GM19324 (cell line): Measurements from ENCODE around the gene DHX15.

Experiments used
- ATAC-seq: cut with Tn5 transposase; IDR thresholded peaks from one replicate; pipeline ENCODE4 v1.9.1; 2021; ENCODE audit warnings: mild to moderate bottlenecking, moderate library complexity; ENCODE audit not compliant: unreplicated experiment, low FRiP score

DHX15 gene

GRCh38 chr4:24583451-24584210 is 723 bp downstream of the DHX15 start:
- ATAC-seq = peak; percentile 19

DNA sequence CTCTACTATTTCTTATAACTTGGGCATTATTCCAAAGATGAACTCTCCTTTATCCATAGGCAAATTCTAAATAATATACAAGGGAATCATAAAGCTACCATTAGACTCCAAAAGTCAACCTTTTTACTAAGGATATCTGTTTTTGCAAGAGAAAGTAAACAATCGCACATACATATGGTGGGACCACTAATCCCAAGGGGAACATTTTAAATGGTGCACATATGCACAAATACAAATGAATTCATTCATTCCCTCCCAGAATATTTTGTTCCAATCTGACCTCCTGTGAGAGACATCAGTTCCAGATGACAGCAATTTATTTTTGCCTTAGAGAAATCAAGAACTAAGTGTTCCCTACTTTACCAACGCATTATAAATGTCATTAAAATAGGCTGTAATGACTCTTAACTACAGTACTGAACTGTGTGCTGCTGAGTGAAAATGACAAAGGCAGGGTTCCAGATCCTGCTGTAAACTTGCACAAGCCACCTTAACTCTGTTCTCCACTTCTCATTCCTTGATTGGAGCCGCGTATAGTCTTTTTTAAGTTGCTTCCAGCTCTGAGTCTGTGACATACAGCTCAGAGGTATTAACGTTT is 2.0 kb downstream of the DHX15 start:
- ATAC-seq = no peak

DNA sequence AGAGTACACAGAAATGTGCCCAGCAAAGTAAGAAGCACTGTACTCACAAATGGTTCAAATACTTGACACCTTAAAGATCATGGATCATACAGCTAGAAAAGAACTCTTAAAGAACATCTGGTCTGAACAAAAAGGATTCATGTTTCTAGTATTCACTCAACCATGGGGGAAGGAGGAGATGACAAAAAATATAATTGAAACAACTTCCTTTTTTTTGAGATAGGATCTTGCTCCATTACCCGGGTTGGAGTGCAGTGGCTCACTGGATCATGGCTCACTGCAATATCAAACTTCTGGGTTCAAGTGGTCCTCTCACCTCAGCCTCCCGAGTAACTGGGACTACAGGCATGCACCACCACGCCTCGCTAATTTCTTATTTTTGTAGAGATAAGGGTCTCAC is 6.0 kb downstream of the DHX15 start:
- no peak for ATAC-seq

DNA sequence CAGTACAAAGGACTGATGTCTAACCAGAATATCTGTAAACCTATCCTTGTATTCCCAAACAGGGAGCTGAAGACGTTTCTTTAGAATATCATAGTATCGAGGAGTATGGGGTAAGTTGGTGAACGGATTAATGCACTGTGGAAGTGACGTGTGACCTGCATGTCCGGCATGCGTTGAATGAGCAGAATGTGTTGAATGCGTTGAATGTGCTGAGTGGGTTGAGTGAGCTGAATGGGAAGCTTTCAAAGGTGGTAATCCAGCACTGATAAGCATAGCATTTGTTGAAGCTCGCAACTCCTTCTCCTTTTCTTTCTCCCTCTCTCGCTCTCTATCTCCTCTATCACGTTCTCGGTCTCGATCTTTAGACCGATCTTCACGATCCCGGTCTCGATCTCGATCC is 8.1 kb downstream of the DHX15 start:
- no peak for ATAC-seq

- no peak for ATAC-seq
These were observed 10.1 kb downstream of the DHX15 start for GRCh38 chr4:24574236-24574635.

DNA sequence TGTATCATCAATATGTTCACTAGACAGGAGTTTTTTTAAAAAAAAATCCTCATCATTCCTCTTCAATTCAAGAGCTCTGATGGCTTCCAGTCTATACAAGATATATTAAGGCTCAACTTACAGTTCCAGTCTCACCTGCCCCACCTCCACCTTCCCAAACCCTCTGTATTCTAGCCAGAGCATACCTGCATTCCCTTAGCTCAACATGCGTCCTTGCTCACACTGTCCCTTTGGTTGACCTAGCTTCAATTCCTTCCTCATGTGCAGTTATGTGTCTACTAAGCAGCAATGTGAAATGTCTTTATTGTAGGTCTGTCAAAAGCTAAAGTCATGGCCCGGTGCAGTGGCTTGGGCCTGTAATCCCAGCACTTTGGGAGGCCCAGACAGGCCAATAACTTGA is 10.8 kb downstream of the DHX15 start:
- no peak for ATAC-seq

DNA sequence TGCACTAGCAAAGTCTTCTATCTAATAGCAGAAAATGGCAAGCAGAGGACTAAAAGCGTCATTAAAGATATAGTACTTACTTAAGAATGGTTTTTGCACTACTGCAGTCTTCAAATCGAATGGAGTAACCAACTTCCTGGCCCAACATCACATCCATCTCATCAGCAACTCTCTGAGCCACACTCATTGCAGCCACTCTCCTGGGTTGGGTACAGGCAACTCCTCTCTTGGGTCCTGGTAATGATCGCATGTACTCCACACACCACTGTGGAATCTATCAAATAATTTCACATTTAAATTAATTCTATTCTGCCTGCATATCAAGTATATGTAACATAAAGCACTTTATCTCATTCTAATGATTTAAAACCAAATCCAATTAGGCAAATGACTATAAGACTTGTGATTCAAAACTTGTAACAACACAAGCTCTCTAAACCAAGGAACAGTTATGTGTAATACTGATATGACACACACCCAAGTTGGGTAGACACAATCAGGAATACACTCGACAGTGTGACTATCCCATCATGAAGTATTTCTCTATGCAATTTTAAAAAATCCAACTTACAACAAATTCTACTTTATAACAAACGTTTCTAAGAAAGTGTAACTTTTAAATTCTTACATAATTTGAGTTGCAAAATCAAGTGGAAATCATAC is 13.6 kb downstream of the DHX15 start:
- ATAC-seq = no peak

DNA sequence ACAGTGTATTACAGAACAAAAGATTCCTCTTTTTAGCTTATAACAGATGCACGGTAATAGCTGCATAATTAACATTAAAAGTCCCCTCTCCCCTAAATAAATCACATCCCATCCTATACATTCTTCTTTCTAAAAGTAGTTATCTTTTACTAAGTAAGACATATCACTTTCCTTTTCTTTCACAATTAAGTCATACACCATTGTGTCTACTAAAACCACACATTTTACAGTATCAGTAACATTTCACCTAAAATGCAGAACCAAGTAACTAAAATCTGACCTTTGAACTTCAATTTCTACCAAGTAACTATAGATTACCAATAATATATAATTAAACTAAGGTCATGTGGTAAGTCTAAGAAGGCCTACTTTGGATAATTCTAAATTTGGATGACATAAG is 14.2 kb downstream of the DHX15 start:
- peak; percentile 56 for ATAC-seq

- ATAC-seq = no peak
These were observed 14.7 kb downstream of the DHX15 start for GRCh38 chr4:24569662-24570061.

- no peak for ATAC-seq
These were observed 15.9 kb downstream of the DHX15 start for GRCh38 chr4:24568425-24568824.

- no peak for ATAC-seq
These were observed 19.3 kb downstream of the DHX15 start for GRCh38 chr4:24565054-24565453.

GRCh38 chr4:24564488-24564887 is 19.9 kb downstream of the DHX15 start:
- ATAC-seq = no peak

DNA sequence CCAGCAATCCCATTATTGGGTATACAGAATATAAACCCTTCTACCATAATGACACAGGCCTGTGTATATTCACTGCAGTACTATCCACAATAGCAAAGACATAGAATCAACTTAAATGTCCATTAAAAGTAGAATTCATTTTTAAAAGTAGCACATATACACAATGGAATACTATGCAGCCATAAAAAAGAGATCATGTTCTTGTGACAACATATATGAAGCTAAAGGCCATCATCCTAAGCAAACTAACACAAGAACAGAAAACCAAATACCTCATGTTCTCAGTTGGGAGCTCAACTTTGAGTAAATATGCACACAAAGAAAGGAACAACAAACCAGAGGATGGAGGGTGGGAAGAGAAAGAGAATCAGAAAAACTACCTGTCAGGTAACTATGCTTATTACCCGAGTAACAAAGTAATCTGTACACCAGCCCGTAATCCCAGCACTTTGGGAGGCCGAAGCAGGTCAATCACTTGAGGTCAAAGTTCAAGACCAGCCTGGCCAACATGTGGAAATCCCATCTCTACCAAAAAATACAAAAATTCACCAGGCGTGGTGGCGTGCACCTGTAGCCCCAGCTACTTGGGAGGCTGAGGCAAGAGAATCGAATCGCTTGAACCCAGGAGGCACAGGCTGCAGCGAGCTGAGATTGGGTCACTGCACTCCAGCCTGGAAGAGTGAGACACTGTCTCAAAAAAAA is 22.8 kb downstream of the DHX15 start:
- ATAC-seq = no peak

DNA sequence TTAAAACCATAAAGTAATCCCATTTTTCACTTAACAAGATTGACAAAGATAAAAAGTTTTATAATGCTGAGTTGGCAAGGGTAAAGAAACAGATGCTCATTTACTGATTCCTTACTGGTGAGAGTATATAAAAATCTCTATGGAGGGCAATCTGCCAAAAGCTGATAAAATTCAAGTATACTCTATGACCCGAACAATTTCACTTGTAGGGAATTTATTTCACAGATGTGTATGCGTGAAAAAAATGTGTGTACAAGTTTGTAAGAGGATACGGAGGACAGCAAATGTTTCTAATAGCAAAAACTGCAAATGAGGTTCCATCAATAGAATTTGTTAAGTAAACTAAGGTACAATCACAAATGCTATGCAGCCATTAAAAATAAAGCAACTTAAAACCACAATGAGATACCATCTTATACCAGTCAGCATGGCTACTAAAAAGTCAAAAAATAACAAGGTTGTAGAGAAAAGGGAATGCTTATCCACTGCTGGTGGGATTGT is 23.4 kb downstream of the DHX15 start:
- ATAC-seq = no peak

- ATAC-seq = no peak
These were observed 24.5 kb downstream of the DHX15 start for GRCh38 chr4:24559889-24560288.

- ATAC-seq = no peak
These were observed 25.1 kb downstream of the DHX15 start for GRCh38 chr4:24559032-24559821.

DNA sequence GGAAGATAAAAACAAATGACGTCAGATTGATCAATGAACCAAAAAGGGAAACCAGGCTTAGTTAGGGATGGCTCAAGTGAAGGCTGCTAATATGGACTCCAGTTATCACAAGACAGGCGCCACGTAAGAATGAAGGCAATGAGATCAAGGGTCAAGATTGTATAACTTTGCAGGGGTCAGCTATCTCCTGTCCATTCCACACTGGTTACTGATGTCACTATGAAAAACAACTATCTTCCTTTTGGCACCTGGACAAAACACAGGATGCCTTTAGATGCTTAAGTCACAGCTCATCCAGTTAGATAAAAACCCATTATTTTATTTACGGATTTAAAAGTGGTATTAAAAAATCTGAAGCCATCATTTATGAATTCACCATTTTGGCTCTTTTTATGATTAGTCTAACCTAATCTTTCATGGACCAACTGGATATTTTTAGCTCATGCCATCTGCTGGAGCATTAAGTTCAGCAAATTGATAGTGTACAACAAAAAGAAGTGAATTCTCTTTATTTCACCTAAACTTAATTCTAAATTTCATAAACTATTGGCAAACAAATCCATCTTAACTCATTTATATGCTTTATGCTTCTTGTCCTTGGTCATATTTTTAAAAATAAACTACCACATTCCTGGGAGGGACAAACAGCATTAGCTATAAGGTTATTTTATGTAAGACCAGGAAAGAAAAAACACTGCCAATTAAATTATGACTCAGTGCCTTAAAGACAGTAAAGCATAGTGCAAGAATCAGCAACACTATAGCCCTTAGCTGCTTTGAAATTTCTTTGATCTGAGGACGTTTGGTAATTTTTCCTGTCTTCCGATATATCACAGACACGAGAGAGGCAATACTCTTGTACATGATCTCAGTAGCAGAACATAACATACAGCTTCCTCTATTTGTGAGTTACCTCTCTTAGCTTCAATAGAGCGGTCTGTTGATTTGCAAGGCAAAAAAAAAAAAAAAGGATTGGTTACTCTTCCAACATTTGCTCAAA is 27.0 kb downstream of the DHX15 start:
- no peak for ATAC-seq

GRCh38 chr4:24551492-24552289 is 32.7 kb downstream of the DHX15 start:
- ATAC-seq = no peak
